ENCODE data around the gene SESN3. TPM values are rescaled to one million over a fixed set of nuclear protein-coding genes. Genes with fewer than 3 reads are reported as not detected.
A peak's percentile ranks its signal among the peaks of the same experiment; 100 is the strongest.
"Not testable (repeated sequence)": the region's sequence is repeated elsewhere in the genome, so short reads cannot be mapped to it uniquely, and the experiment has no call there.

SESN3 gene
- total RNA-seq, 2 experiments from 2014 or later, result 17.5 to 18.1 TPM

GRCh38 chr11:95262994-95263765 lies 32.2 kb upstream of the SESN3 start:
- Mint-ChIP-seq H3K9me3 (no peaks in the 10 kb centered on the region), H3K4me1 (ENCODE audit: low read depth) (peaks cover 10% of the 10 kb centered on the region), H3K36me3 (ENCODE audit: low read depth) (no peaks in the 10 kb centered on the region), H3K27ac (no peak overlapping the region), H3K27me3 (ENCODE audit: low read depth) (no peaks in the 10 kb centered on the region), H3K4me3 (no peak overlapping the region)
- CTCF ChIA-PET, result interaction anchor here (0.5 to 0.8 kb wide), 2 partner anchors 9 to 182 kb away, joined by 3 read pairs; no protein-coding TSS in a partner anchor
- intact Hi-C loops (cut with micrococcal nuclease), result loop anchor here (2.0 kb wide), 1 partner anchor 22 kb away; no protein-coding TSS in a partner anchor
- no peak for DNase-seq

- Mint-ChIP-seq H3K27me3 (ENCODE audit: low read depth) (no peaks in the 10 kb centered on the region), H3K4me3 (no peak overlapping the region), H3K27ac (no peak overlapping the region)
Observed at GRCh38 chr11:95257456-95257971, 26.5 kb upstream of the SESN3 start.

GRCh38 chr11:95256321-95256779 lies 25.3 kb upstream of the SESN3 start:
- CTCF ChIA-PET, result interaction anchor here (1.4 to 4.6 kb wide), 2 partner anchors 24 to 449 kb away, joined by 3 to 29 read pairs; partner anchors contain the start of gene SESN3
- H3K27me3 Mint-ChIP-seq (ENCODE audit: low read depth), result no peaks in the 10 kb centered on the region
- no peak overlapping the region for H3K27ac Mint-ChIP-seq
- intact Hi-C loops (cut with micrococcal nuclease), result no loop called here
- H3K4me1 Mint-ChIP-seq (ENCODE audit: low read depth), result peaks cover 47% of the 10 kb centered on the region
- H3K4me3 Mint-ChIP-seq, result no peak overlapping the region
- DNase-seq, result no peak
- H3K36me3 Mint-ChIP-seq (ENCODE audit: low read depth), result no peaks in the 10 kb centered on the region
- no peaks in the 10 kb centered on the region for H3K9me3 Mint-ChIP-seq

More at GRCh38 chr11:95257456-95257971, 26.5 kb upstream of the SESN3 start:
- Mint-ChIP-seq H3K36me3 (ENCODE audit: low read depth) (no peaks in the 10 kb centered on the region), H3K4me1 (ENCODE audit: low read depth) (peaks cover 43% of the 10 kb centered on the region), H3K9me3 (no peaks in the 10 kb centered on the region)
- intact Hi-C loops (cut with micrococcal nuclease), result no loop called here
- DNase-seq, result no peak
- CTCF ChIA-PET, result interaction anchor here (0.5 to 0.6 kb wide), 2 partner anchors 10 to 88 kb away, joined by 3 read pairs; no protein-coding TSS in a partner anchor

GRCh38 chr11:95255251-95256145 lies 24.5 kb upstream of the SESN3 start:
- H3K27me3 Mint-ChIP-seq (ENCODE audit: low read depth), result no peaks in the 10 kb centered on the region
- no peak overlapping the region for H3K4me3 Mint-ChIP-seq
- H3K4me1 Mint-ChIP-seq (ENCODE audit: low read depth), result peaks cover 47% of the 10 kb centered on the region
- H3K27ac Mint-ChIP-seq, result peak overlapping the region; percentile 68
- intact Hi-C loops (cut with micrococcal nuclease), result loop anchor here (2.0 kb wide), 1 partner anchor 43 kb away; no protein-coding TSS in a partner anchor
- CTCF ChIA-PET, result interaction anchor here (0.9 to 4.6 kb wide), 4 partner anchors 23 to 450 kb away, joined by 3 to 29 read pairs (median 4); partner anchors contain the start of gene SESN3
- H3K9me3 Mint-ChIP-seq, result no peaks in the 10 kb centered on the region
- H3K36me3 Mint-ChIP-seq (ENCODE audit: low read depth), result no peaks in the 10 kb centered on the region
- DNase-seq, result no peak

GRCh38 chr11:95254716-95255115 lies 23.7 kb upstream of the SESN3 start:
- peak overlapping the region; percentile 68 for H3K27ac Mint-ChIP-seq
- DNase-seq, result no peak
- H3K9me3 Mint-ChIP-seq, result no peaks in the 10 kb centered on the region
- H3K27me3 Mint-ChIP-seq (ENCODE audit: low read depth), result no peaks in the 10 kb centered on the region
- peaks cover 47% of the 10 kb centered on the region for H3K4me1 Mint-ChIP-seq (ENCODE audit: low read depth)
- CTCF ChIA-PET, result interaction anchor here (0.9 to 4.6 kb wide), 3 partner anchors 23 to 102 kb away, joined by 3 to 29 read pairs (median 6); partner anchors contain the start of gene SESN3
- H3K4me3 Mint-ChIP-seq, result no peak overlapping the region
- H3K36me3 Mint-ChIP-seq (ENCODE audit: low read depth), result no peaks in the 10 kb centered on the region
- intact Hi-C loops (cut with micrococcal nuclease), result loop anchor here (1.0 to 2.0 kb wide), 7 partner anchors 23 to 536 kb away; partner anchors contain the start of genes CEP57 and SESN3

GRCh38 chr11:95254131-95254704 lies 23.2 kb upstream of the SESN3 start:
- peak overlapping the region; percentile 83 for H3K4me3 Mint-ChIP-seq
- intact Hi-C loops (cut with micrococcal nuclease), result loop anchor here (1.0 to 2.0 kb wide), 7 partner anchors 23 to 536 kb away; partner anchors contain the start of genes CEP57 and SESN3
- peaks cover 47% of the 10 kb centered on the region for H3K4me1 Mint-ChIP-seq (ENCODE audit: low read depth)
- H3K36me3 Mint-ChIP-seq (ENCODE audit: low read depth), result no peaks in the 10 kb centered on the region
- peak overlapping the region; percentile 92 for H3K27ac Mint-ChIP-seq
- H3K27me3 Mint-ChIP-seq (ENCODE audit: low read depth), result no peaks in the 10 kb centered on the region
- DNase-seq, result peak; percentile 95
- no peaks in the 10 kb centered on the region for H3K9me3 Mint-ChIP-seq
- CTCF ChIA-PET, result interaction anchor here (0.9 to 4.6 kb wide), 4 partner anchors 22 to 102 kb away, joined by 3 to 29 read pairs (median 5); partner anchors contain the start of gene SESN3

- H3K4me3 Mint-ChIP-seq, result no peak overlapping the region
- intact Hi-C loops (cut with micrococcal nuclease), result no loop called here
- H3K27me3 Mint-ChIP-seq (ENCODE audit: low read depth), result no peaks in the 10 kb centered on the region
- no peak overlapping the region for H3K27ac Mint-ChIP-seq
- no peak for DNase-seq
- H3K9me3 Mint-ChIP-seq, result no peaks in the 10 kb centered on the region
- H3K4me1 Mint-ChIP-seq (ENCODE audit: low read depth), result peaks cover 55% of the 10 kb centered on the region
- CTCF ChIA-PET, result interaction anchor here (0.6 to 4.6 kb wide), 5 partner anchors 10 to 452 kb away, joined by 3 to 29 read pairs (median 4); partner anchors contain the start of gene SESN3
- no peaks in the 10 kb centered on the region for H3K36me3 Mint-ChIP-seq (ENCODE audit: low read depth)
Observed at GRCh38 chr11:95253141-95253540, 22.1 kb upstream of the SESN3 start.

- Mint-ChIP-seq H3K27me3 (ENCODE audit: low read depth) (no peaks in the 10 kb centered on the region), H3K27ac (no peak overlapping the region), H3K4me1 (ENCODE audit: low read depth) (peaks cover 59% of the 10 kb centered on the region), H3K36me3 (ENCODE audit: low read depth) (no peaks in the 10 kb centered on the region), H3K9me3 (no peaks in the 10 kb centered on the region), H3K4me3 (no peak overlapping the region)
- DNase-seq, result no peak
- CTCF ChIA-PET, result interaction anchor here (4.6 kb wide), 1 partner anchor 20 kb away, joined by 29 read pairs; the partner anchor contains the start of gene SESN3
- intact Hi-C loops (cut with micrococcal nuclease), result no loop called here
Observed at GRCh38 chr11:95252586-95252985, 21.6 kb upstream of the SESN3 start.

- H3K4me1 Mint-ChIP-seq (ENCODE audit: low read depth), result peaks cover 64% of the 10 kb centered on the region
- H3K27ac Mint-ChIP-seq; H3K27me3 Mint-ChIP-seq (ENCODE audit: low read depth); DNase-seq; H3K36me3 Mint-ChIP-seq (ENCODE audit: low read depth); CTCF ChIA-PET; intact Hi-C loops (cut with micrococcal nuclease); H3K9me3 Mint-ChIP-seq; H3K4me3 Mint-ChIP-seq: not testable (repeated sequence)
Observed at GRCh38 chr11:95251896-95252295, 20.9 kb upstream of the SESN3 start.

- intact Hi-C loops (cut with micrococcal nuclease), result no loop called here
- Mint-ChIP-seq H3K4me3 (no peak overlapping the region), H3K27ac (no peak overlapping the region), H3K4me1 (ENCODE audit: low read depth) (peaks cover 51% of the 10 kb centered on the region), H3K36me3 (ENCODE audit: low read depth) (no peaks in the 10 kb centered on the region), H3K9me3 (no peaks in the 10 kb centered on the region), H3K27me3 (ENCODE audit: low read depth) (no peaks in the 10 kb centered on the region)
- CTCF ChIA-PET, result no interaction called here
- no peak for DNase-seq
Observed at GRCh38 chr11:95248666-95249467, 17.9 kb upstream of the SESN3 start.

- no peak for DNase-seq
- CTCF ChIA-PET, result interaction anchor here (0.6 kb wide), 1 partner anchor 36 kb away, joined by 3 read pairs; no protein-coding TSS in a partner anchor
- Mint-ChIP-seq H3K36me3 (ENCODE audit: low read depth) (no peaks in the 10 kb centered on the region), H3K27me3 (ENCODE audit: low read depth) (no peaks in the 10 kb centered on the region), H3K9me3 (no peaks in the 10 kb centered on the region), H3K4me3 (no peak overlapping the region), H3K4me1 (ENCODE audit: low read depth) (peaks cover 42% of the 10 kb centered on the region), H3K27ac (no peak overlapping the region)
- intact Hi-C loops (cut with micrococcal nuclease), result no loop called here
Observed at GRCh38 chr11:95247883-95248282, 16.9 kb upstream of the SESN3 start.

All from activated naive CD4-positive, alpha-beta T cell treated with anti-CD3 and anti-CD28 coated beads for 36 hours (primary cell).